BJ (cell line): ENCODE measurements around the gene KEL. TPM values are rescaled to one million over a fixed set of nuclear protein-coding genes. Genes with fewer than 3 reads are reported as not detected.

ENCODE experiments used
- CTCF ChIA-PET: fragments of 350-600 bp; formaldehyde crosslinking; extraction: SDS; loops from one replicate; lab custom pipeline; 2021; ENCODE audit warnings: antibody characterized with exemption, inconsistent platforms; lab: Yijun Ruan, JAX
- POLR2A ChIA-PET: fragments of 300-600 bp; sonication (Branson Sonifier 250); formaldehyde crosslinking; extraction: SDS; loops from one replicate; lab custom pipeline; 2021; ENCODE audit warnings: antibody characterized with exemption; lab: Charles Lee
- DNase-seq: peaks from one replicate; pipeline ENCODE4 v3.0.0-alpha.2; 2011; ENCODE audit warnings: low read depth
- H3K27me3 ChIP-seq: 2 replicates; pipeline ENCODE4 v1.6.0; 2011; ENCODE audit warnings: low read length; ENCODE audit not compliant: control insufficient read depth, insufficient read depth
- H3K36me3 ChIP-seq: 2 replicates; pipeline ENCODE4 v1.5.1; 2011; ENCODE audit warnings: low read length; ENCODE audit not compliant: control insufficient read depth, insufficient read depth
- H3K4me3 ChIP-seq: 2 replicates; pipeline ENCODE4 v1.5.1; 2011; ENCODE audit warnings: low read depth, mild to moderate bottlenecking, control low read depth, low read length
- CTCF ChIP-seq: IDR thresholded peaks from 2 replicates; pipeline ENCODE4 v1.5.1; 2011; ENCODE audit warnings: low read depth, mild to moderate bottlenecking, control low read depth, inconsistent platforms, low read length, moderate library complexity; ENCODE audit not compliant: insufficient read depth
- polyA plus RNA-seq: library from polyadenylated mRNA; depleted of rRNA; stranded (reverse); fragments of >200 nt; gene quantifications from 2 replicates; pipeline ENCODE4 v1.2.3, GENCODE V29; 2011; rRNA removed

The KEL gene
- polyA plus RNA-seq, 1 experiment = 0.31 TPM

GRCh38 chr7:142891490-142892082 lies 70.6 kb downstream of the KEL start:
- POLR2A ChIA-PET = no interaction called here
- no peak for TF ChIP-seq CTCF
- 0 out of 2 replicates have a peak, but pooled peaks cover 1% of the 10 kb centered on the region for H3K27me3 ChIP-seq
- H3K36me3 ChIP-seq = no peaks in the 10 kb centered on the region
- H3K4me3 ChIP-seq = no peak overlapping the region
- no peak for DNase-seq
- CTCF ChIA-PET = interaction anchor here (1.4 kb wide), 1 partner anchor 11 kb away, joined by 7 read pairs; no protein-coding TSS in a partner anchor

Other genes starting within 250 kb of the KEL start
- not detected in 2 replicates for gene PRSS1, start 212.9 kb downstream of the KEL start, polyA plus RNA-seq
- gene PRSS2, start 191.4 kb downstream of the KEL start, polyA plus RNA-seq = not detected in 2 replicates
- 4.5 and 7.1 TPM in 2 replicates for gene EPHB6, start 107.3 kb downstream of the KEL start, polyA plus RNA-seq
- gene TRPV6, start 76.6 kb downstream of the KEL start, polyA plus RNA-seq = not detected in 2 replicates
- gene TRPV5, start 28.6 kb downstream of the KEL start, polyA plus RNA-seq = 0.04 TPM in 1 of 2 replicates, not detected in the other
- not detected in 2 replicates for gene LLCFC1, start 22.9 kb downstream of the KEL start, polyA plus RNA-seq
- gene OR9A2, start 64.8 kb upstream of the KEL start, polyA plus RNA-seq = not detected in 2 replicates
- gene OR6V1, start 90.0 kb upstream of the KEL start, polyA plus RNA-seq = not detected in 2 replicates
- not detected in 2 replicates for gene PIP, start 169.7 kb upstream of the KEL start, polyA plus RNA-seq
- not detected in 2 replicates for gene TAS2R39, start 221.1 kb upstream of the KEL start, polyA plus RNA-seq